Measurements from ENCODE around the gene ZFHX3. TPM values are rescaled to one million over a fixed set of nuclear protein-coding genes. Genes with fewer than 3 reads are reported as not detected.

Gene ZFHX3
- total RNA-seq, 1 donor from 2014 or later = 8.9 TPM

GRCh38 chr16:72983241-72983640 lies 64.7 kb downstream of the ZFHX3 start:
- no peak for DNase-seq (ENCODE audit: low spot score)
- no peak for ATAC-seq

GRCh38 chr16:72979974-72980373 lies 68.0 kb downstream of the ZFHX3 start:
- ATAC-seq (no peak), DNase-seq (ENCODE audit: low spot score) (no peak)

GRCh38 chr16:72978212-72978611 lies 69.7 kb downstream of the ZFHX3 start:
- DNase-seq (ENCODE audit: low spot score) (no peak), ATAC-seq (no peak)

GRCh38 chr16:72977127-72977526 lies 70.8 kb downstream of the ZFHX3 start:
- DNase-seq (ENCODE audit: low spot score) (no peak), ATAC-seq (no peak)

GRCh38 chr16:72976438-72977064 lies 71.4 kb downstream of the ZFHX3 start:
- ATAC-seq (peak; percentile 83), DNase-seq (ENCODE audit: low spot score) (peak; percentile 84)

- ATAC-seq (peak; percentile 54), DNase-seq (ENCODE audit: low spot score) (no peak)
Measured at GRCh38 chr16:72975809-72976437, 72.0 kb downstream of the ZFHX3 start.

- ATAC-seq (peak; percentile 78), DNase-seq (ENCODE audit: low spot score) (peak; percentile 84)
Measured at GRCh38 chr16:72974142-72974769, 73.7 kb downstream of the ZFHX3 start.

GRCh38 chr16:72972878-72973571 lies 74.9 kb downstream of the ZFHX3 start:
- ATAC-seq (no peak), DNase-seq (ENCODE audit: low spot score) (no peak)

- DNase-seq (ENCODE audit: low spot score) (no peak), ATAC-seq (no peak)
Measured at GRCh38 chr16:72971370-72971769, 76.6 kb downstream of the ZFHX3 start.

- ATAC-seq (no peak), DNase-seq (ENCODE audit: low spot score) (no peak)
Measured at GRCh38 chr16:72970656-72971055, 77.3 kb downstream of the ZFHX3 start.

GRCh38 chr16:72969812-72970211 lies 78.1 kb downstream of the ZFHX3 start:
- ATAC-seq (no peak), DNase-seq (ENCODE audit: low spot score) (no peak)

- ATAC-seq (no peak), DNase-seq (ENCODE audit: low spot score) (no peak)
Measured at GRCh38 chr16:72969146-72969545, 78.8 kb downstream of the ZFHX3 start.

- ATAC-seq = peak; percentile 92
- DNase-seq (ENCODE audit: low spot score) = peak; percentile 73
Measured at GRCh38 chr16:72967941-72968340, 80.0 kb downstream of the ZFHX3 start.

- DNase-seq (ENCODE audit: low spot score) (no peak), ATAC-seq (no peak)
Measured at GRCh38 chr16:72963533-72964315, 84.2 kb downstream of the ZFHX3 start.

GRCh38 chr16:72962347-72962746 lies 85.6 kb downstream of the ZFHX3 start:
- DNase-seq (ENCODE audit: low spot score) (no peak), ATAC-seq (no peak)

GRCh38 chr16:72961863-72962262 lies 86.1 kb downstream of the ZFHX3 start:
- no peak for DNase-seq (ENCODE audit: low spot score)
- ATAC-seq = no peak

GRCh38 chr16:72961115-72961832 lies 86.7 kb downstream of the ZFHX3 start:
- ATAC-seq (peak; percentile 49), DNase-seq (ENCODE audit: low spot score) (no peak)

GRCh38 chr16:72960101-72960500 lies 87.8 kb downstream of the ZFHX3 start:
- ATAC-seq (no peak), DNase-seq (ENCODE audit: low spot score) (no peak)

GRCh38 chr16:72959301-72959996 lies 88.5 kb downstream of the ZFHX3 start:
- no peak for DNase-seq (ENCODE audit: low spot score)
- no peak for ATAC-seq

Data from left lobe of liver (tissue), 2 donors.